ENCODE results near the gene TARBP2.

The TARBP2 gene

GRCh38 chr12:53499266-53500141 is 1.6 kb upstream of the TARBP2 start, which contains the start of gene MAP3K12:
TSS of gene MAP3K12 (minus strand) at chr12:53499458. CDS start at chr12:53487391, 12,067 bp downstream.
- DNase-seq (ENCODE audit: low read depth), result no peak
- H3K4me3 ChIP-seq (ENCODE audit: control insufficient read depth, low read depth, low read length), result peak within 1 kb of the TSS; percentile 64
- TF ChIP-seq, protein P1, sequence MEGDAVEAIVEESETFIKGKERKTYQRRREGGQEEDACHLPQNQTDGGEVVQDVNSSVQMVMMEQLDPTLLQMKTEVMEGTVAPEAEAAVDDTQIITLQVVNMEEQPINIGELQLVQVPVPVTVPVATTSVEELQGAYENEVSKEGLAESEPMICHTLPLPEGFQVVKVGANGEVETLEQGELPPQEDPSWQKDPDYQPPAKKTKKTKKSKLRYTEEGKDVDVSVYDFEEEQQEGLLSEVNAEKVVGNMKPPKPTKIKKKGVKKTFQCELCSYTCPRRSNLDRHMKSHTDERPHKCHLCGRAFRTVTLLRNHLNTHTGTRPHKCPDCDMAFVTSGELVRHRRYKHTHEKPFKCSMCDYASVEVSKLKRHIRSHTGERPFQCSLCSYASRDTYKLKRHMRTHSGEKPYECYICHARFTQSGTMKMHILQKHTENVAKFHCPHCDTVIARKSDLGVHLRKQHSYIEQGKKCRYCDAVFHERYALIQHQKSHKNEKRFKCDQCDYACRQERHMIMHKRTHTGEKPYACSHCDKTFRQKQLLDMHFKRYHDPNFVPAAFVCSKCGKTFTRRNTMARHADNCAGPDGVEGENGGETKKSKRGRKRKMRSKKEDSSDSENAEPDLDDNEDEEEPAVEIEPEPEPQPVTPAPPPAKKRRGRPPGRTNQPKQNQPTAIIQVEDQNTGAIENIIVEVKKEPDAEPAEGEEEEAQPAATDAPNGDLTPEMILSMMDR (IDR thresholded peaks at IDR 0.05; ENCODE audit: control insufficient read depth, insufficient read depth, low read depth, low read length, missing control alignments), result peak; percentile 11

DNA sequence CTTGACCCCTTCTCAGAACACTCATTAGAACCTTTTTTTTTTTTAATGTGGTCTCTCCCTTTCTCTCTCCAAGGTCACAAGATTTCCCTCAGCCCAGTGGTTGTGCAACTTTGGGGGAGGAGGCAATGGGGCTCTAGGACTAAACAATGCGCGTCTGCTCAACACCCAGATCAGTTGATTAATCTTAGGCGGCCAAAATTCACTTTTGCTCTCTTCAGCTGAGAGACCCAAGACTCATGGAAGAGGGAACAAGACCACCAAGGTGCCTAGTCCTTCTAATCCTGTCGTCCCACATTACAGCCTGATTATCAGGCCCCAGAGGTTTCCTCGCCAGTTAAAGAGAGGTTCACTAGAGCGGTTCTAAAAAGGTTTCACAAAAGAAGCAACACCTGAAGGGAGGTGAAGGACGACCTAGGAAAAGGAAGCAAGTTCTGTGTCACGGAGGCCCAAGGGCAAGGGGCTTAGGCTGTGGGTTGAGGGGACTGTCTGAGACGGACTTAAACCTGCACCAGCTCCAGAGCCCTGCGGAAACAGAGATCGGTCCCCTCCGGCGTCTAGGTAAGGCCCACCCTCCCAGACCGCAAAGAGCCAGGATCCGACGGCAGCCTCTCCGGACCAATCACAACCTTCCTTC is 824 bp upstream of the TARBP2 start:
- DNase-seq (ENCODE audit: low read depth), result no peak
- TF ChIP-seq, protein P1 (IDR thresholded peaks at IDR 0.05; ENCODE audit: control insufficient read depth, insufficient read depth, low read depth, low read length, missing control alignments), result no peak
- H3K4me3 ChIP-seq (ENCODE audit: control insufficient read depth, low read depth, low read length), result peak overlapping the region; percentile 64

GRCh38 chr12:53501615-53502181 is 615 bp downstream of the TARBP2 start:
- DNase-seq (ENCODE audit: low read depth), result no peak
- TF ChIP-seq, protein P1 (IDR thresholded peaks at IDR 0.05; ENCODE audit: control insufficient read depth, insufficient read depth, low read depth, low read length, missing control alignments), result no peak
- H3K4me3 ChIP-seq (ENCODE audit: control insufficient read depth, low read depth, low read length), result peak overlapping the region; percentile 64

DNA sequence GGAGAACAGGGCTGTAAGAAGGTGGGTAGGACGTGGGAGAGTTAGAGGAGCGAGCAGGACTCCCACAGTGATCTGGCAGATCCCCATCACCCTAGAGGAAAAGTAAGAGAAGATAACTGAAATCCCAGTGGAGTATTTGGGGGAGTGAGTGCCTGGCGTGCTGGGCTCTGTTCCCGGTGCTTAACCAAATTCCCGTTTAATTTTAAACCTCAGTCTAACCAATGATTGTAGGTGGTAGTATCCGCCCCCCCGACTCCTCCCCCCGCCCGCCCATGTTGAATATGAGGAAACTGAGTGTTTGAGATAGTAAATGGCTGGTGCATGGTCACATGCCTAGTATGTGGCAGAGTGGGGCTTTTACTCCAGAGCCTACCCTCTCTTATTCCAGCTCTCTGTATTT is 1.2 kb downstream of the TARBP2 start:
- TF ChIP-seq, protein P1 (IDR thresholded peaks at IDR 0.05; ENCODE audit: control insufficient read depth, insufficient read depth, low read depth, low read length, missing control alignments), result no peak
- no peak for DNase-seq (ENCODE audit: low read depth)
- peak overlapping the region; percentile 64 for H3K4me3 ChIP-seq (ENCODE audit: control insufficient read depth, low read depth, low read length)

DNA sequence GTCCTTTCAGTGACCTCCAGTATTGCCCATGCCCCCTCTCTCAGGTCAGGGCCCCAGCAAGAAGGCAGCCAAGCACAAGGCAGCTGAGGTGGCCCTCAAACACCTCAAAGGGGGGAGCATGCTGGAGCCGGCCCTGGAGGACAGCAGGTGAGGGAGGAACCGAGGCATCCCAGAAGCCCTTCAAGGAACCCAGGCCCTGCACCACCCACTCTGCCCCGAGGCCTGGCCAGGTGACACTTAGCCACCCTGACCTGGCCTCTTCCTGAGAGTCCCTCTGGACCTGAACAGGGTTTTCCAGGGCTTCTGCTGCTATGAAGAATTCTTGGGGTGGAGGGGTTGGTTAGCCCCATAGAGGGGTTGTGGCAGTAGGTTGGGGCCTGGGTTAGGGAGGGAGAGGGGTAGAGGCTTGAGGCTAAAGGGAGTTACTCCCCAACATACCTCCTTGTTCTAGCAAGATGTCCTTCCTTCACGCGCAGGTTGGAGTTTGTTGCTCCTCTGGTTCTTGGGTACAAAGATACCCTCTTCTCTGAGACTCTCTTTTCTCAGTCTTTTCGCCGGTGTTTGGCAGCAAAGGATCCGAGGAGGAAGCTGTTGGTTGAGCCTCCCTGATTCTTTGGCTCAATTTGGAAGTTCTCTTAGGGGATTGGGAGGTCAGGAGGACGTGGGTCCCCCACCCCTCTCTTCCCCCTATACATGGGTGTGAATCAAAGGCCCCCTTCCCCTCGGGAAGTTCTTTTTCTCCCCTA is 2.1 kb downstream of the TARBP2 start:
- no peak overlapping the region for H3K4me3 ChIP-seq (ENCODE audit: control insufficient read depth, low read depth, low read length)
- DNase-seq (ENCODE audit: low read depth), result no peak

More for the DNA sequence above, 2.1 kb downstream of the TARBP2 start:
- TF ChIP-seq, protein P1 (IDR thresholded peaks at IDR 0.05; ENCODE audit: control insufficient read depth, insufficient read depth, low read depth, low read length, missing control alignments), result no peak
